ENCODE data around the gene CD48.

DNA sequence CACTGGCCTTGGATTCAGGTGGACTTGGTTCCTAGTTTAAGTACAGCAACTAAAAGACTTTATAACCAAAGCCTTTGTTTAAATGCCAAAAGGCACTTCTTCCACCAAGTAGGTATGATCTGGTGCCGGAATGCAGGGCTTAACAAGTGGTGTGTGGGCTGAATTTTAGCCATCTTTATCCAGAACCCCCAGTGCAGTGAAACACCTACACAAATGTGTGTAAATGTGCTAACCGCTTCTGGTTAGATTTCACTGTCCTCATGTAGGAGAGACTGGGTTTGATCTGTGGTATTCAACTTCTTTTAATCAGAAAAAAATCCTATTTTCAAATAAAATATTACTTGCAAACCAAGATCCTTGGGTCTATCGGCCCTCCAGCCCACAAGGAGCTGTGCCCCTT is 75.1 kb downstream of the CD48 start:
- TF ChIP-seq, protein P1, sequence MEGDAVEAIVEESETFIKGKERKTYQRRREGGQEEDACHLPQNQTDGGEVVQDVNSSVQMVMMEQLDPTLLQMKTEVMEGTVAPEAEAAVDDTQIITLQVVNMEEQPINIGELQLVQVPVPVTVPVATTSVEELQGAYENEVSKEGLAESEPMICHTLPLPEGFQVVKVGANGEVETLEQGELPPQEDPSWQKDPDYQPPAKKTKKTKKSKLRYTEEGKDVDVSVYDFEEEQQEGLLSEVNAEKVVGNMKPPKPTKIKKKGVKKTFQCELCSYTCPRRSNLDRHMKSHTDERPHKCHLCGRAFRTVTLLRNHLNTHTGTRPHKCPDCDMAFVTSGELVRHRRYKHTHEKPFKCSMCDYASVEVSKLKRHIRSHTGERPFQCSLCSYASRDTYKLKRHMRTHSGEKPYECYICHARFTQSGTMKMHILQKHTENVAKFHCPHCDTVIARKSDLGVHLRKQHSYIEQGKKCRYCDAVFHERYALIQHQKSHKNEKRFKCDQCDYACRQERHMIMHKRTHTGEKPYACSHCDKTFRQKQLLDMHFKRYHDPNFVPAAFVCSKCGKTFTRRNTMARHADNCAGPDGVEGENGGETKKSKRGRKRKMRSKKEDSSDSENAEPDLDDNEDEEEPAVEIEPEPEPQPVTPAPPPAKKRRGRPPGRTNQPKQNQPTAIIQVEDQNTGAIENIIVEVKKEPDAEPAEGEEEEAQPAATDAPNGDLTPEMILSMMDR (conservative IDR thresholded peaks at IDR 0.05; ENCODE audit: low read depth, low read length), result no peak
- TF ChIP-seq POLR2A (IDR thresholded peaks at IDR 0.05; ENCODE audit: low read depth, low read length) (no peak), MAFK (IDR thresholded peaks at IDR 0.05; ENCODE audit: low read depth, low read length) (no peak), NFE2L2 (IDR thresholded peaks at IDR 0.05; ENCODE audit: low read depth, low read length) (no peak), SMC3 (IDR thresholded peaks at IDR 0.05; ENCODE audit: low read depth, low read length) (no peak), CEBPB (IDR thresholded peaks at IDR 0.05; ENCODE audit: low read depth, low read length) (no peak), RFX5 (IDR thresholded peaks at IDR 0.05; ENCODE audit: low read depth, low read length) (no peak)
- TF ChIP-seq, protein P2, sequence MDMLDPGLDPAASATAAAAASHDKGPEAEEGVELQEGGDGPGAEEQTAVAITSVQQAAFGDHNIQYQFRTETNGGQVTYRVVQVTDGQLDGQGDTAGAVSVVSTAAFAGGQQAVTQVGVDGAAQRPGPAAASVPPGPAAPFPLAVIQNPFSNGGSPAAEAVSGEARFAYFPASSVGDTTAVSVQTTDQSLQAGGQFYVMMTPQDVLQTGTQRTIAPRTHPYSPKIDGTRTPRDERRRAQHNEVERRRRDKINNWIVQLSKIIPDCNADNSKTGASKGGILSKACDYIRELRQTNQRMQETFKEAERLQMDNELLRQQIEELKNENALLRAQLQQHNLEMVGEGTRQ (IDR thresholded peaks at IDR 0.05; ENCODE audit: low read depth, low read length), result no peak
- TF ChIP-seq, protein P3, sequence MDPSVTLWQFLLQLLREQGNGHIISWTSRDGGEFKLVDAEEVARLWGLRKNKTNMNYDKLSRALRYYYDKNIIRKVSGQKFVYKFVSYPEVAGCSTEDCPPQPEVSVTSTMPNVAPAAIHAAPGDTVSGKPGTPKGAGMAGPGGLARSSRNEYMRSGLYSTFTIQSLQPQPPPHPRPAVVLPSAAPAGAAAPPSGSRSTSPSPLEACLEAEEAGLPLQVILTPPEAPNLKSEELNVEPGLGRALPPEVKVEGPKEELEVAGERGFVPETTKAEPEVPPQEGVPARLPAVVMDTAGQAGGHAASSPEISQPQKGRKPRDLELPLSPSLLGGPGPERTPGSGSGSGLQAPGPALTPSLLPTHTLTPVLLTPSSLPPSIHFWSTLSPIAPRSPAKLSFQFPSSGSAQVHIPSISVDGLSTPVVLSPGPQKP (IDR thresholded peaks at IDR 0.05; ENCODE audit: borderline replicate concordance, low read depth, low read length), result no peak
